Activated CD4-positive, alpha-beta T cell treated with anti-CD3 and anti-CD28 coated beads, Interleukin-2, amount 50 U/mL, for 24 hours (primary cell): ENCODE data around the gene CPT1B.
A peak's percentile ranks its signal among the peaks of the same experiment; 100 is the strongest.
"Not testable (repeated sequence)": the region's sequence is repeated elsewhere in the genome, so short reads cannot be mapped to it uniquely, and the experiment has no call there.

Experiments
- DNase-seq, 2 donors: peaks; one replicate each; pipeline ENCODE4 v3.0.0-alpha.2; 2020; ENCODE audit warnings: low read depth in 1 of 2, low spot score in 1 of 2

CPT1B gene

GRCh38 chr22:50577987-50578775, at the start of gene CPT1B:
Gene CPT1B, minus strand, starts transcription at chr22:50578427. Its CDS starts 512 bp downstream, at chr22:50577915.
- no peak for DNase-seq

- no peak for DNase-seq
These were observed 48.8 kb upstream of the CPT1B start for GRCh38 chr22:50626850-50627641.

DNA sequence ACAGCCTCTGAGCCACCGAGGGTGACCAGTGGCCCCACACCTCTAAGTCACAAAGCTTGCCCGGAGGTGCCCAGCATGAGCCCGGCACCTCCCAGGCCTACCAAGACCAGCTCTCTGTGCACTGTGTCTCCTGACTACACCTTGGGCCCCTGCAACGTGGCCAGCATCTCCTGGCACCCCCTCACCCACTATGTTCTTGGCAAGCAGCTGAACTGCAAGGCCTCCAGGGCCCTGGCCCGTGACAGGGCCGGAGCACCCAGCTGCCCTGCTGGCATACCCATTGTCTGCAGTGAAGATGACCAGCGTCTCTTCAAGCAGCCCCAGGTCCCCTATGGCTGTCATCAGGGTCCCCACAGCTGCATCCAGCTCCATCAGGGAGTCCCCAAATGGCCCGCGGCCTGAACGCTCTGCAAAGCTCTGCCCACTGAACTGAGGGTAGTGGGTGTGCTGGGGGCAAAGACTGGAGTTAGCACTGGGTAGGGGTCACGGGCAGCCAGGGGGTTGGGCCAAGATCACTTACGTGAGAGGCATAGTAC, 48.2 kb upstream of the CPT1B start:
- DNase-seq: no peak

DNA sequence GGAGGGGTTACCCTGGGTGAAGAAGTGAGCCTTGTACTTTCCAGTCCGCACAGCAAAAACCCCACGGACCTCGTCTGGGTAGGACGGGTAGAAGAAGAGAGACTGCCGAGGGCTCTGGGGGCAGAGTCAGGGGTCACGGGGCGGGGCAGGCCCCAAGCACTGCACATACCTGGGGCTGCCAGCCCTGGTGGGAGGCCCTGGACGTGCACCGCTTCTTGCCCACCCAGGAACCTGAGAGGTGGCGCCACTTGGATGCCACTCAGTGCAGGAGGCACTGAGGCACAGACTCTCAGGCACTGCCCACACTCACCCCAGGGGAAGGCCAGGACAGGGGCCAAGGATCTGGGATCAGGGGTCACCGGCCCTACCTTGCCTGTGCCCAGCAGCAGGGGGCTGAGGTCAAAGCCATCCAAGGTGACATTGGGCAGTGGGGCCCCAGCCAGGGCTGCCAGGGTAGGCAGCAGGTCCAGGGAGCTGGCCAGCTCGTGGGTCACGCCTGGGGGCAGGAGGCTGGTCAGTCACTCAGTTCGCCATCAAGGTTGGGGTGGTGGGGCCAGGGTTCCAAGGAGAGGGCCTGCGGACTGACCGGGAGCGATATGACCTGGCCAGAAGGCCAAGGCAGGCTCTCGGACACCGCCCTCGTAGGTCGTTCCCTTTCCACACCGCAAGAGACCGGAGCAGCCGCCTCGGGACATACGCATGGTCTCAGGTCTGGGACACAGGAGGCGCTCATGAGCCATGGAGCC, 47.5 kb upstream of the CPT1B start:
- DNase-seq: no peak

DNA sequence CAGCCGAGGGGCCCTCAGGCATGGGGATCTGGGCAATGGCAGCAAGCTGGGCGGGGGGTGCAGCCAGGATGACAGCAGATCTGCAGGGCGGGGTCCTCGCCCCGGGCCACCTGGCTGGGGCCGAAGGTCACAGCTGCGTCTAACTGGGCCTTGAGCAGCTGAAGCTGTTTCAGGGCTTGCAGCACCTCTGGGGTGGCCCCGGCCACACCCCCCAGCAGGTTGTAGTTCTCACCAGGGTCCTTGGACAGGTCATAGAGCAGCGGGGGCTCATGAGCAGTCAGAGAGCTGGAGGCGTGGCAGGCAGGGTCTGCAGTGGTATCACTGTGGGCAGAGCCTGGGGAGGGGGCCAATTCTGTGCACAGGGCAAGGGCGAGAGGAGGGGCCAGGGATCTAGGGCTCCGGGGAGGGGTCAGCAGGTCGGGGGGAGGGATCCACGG, 46.9 kb upstream of the CPT1B start:
- no peak for DNase-seq

- no peak for DNase-seq
These were observed 46.3 kb upstream of the CPT1B start for GRCh38 chr22:50624347-50625130.

- no peak for DNase-seq
These were observed 44.6 kb upstream of the CPT1B start for GRCh38 chr22:50622723-50623327.

DNA sequence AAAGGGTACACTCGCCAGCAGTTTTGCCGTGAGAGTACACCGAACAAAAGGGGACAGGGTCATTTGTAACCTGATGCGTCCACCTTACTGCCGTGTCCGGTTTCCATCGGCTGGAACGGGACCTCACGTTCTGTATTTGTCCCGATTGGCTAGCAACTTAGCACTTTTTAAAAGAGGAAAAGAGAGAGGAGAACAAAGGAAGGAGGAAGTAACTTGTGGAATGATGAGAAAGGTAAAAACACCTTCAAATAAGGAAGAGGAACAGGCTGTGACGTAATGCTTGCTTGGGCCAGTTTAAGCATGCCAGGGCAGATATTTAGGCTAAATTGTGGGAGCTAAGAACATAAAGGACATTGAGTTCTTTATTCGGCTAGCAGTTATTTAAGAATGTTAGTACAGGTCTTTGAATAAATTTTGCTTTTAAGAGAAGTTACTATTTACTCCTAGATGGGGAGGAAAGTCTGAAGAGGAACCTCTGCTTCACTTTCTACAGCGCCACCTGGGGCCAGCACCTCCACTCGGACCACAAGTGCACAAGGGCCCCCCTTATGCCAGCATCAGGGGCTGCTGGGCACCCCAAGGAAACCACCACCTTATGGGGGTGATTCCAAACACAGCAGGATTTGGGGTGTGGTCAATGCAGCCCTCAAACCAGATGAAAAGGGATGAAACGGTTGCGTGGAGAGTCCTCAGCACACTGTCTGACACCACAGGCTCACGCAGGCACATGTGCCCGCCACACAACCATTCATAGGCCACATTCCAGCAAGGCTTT, 43.9 kb upstream of the CPT1B start:
- DNase-seq: no peak

DNA sequence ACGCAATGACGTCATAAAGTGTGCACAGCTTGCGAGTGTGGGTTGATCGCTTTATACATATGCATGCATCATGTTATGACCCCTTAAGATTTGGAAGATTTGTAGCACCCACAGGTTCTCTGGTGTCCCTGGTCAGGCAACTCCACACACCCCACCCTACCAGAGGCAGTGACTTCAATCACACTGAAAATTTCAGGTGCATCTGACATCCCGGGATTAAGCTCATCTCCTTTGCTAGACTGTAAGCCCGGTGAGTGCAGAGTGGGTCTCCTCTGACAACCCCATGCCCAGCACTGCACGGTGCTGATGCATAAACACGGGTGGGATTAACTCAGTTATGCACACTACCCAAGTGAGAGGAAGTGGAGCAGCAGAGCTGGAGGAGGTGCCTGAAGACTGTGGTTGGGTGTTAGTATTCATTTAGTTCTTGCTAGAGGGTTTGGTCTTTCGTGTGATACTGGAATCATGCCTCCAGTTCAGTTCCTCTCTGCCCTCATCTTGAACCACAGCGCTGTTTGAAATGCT, 43.2 kb upstream of the CPT1B start:
- DNase-seq: peak in 1 of 2 donors; percentile 31

- DNase-seq: peak; percentile 55 to 63
These were observed 42.5 kb upstream of the CPT1B start for GRCh38 chr22:50620593-50621355.

- not testable (repeated sequence) for DNase-seq
These were observed 36.1 kb upstream of the CPT1B start for GRCh38 chr22:50614296-50614695.

DNA sequence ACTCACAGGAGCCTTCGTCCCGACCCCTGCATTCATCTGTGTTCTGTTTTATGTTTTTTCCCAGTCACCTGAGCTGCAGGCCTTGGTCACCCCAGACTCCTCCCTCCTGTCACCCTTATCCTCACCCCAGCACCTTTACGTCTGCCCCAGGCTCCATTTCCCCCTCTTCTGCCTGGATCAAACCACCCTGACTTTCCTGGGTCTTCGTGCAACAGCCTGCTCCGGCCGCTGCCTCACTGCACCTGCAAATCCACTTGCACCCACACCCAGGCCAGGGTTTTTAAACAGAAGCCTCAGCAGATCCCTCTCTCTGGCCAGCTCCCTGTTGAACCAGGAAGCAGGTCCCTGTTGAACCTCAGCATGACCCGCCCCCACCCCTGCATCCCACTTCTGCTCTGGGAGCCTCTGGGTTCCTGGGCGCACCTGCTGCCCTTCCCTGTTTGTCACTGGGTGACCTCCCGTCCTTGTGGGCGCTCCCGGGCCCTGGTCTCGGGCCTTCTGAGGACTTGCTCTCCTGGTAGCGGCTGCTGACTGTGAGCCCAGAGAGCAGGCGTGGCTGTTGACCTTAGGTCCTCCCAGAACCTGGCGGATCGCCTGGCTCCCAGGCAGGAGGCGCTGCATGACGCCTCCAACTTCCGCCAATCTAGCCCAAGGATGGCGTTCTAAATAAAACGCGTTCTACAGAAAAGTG, 35.2 kb upstream of the CPT1B start:
- DNase-seq: no peak

DNA sequence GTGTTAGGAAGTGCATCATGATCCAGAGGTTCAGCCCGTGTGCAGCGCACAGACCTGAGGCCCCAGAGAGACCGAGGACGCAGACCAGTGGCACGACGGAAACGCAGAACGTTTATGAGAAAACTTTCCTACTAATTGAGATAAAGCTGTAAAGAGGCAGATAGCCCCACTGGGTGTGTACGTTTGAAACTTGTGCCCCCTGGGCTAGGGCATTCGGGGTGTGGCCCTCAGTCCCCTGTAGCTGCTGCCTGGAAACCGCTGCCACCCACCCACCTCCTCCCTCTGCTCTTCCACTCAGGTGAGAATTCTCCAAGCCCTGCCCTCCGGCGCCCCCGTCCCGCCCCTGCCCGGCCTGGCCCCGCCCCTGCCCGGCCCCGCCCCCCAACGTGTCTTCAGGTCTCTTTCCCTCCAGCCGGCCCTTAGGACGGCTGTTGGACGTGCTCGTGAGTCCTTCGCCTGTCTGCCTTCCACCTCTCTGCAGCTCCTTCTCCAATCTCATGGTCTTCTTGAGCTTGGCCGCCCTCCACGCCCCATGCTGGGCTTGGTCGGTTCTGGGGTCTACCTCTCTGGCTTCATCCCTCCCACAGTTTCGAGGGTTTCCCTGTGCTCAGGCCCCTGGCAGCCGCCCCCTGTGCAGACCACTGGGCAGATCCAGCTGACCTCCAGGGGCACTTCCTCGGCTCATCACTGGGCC, 34.4 kb upstream of the CPT1B start:
- no peak for DNase-seq

DNA sequence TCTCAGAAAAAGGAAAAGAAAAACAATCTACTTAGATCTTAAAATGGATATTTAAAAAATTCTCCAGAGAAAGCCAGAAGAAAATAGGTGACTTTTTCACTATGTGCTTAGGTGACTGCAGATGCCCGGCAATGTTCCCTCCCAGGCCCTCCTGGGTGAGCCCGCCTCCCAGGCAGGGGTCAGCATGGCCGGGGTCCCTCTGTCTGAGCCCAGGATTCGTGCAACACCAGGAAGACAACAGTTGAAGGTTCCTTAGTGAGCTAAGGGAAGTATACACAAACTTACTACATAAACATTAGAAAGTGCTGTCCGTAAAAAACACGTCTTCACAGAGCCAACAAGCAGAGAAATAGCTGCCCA, 33.9 kb upstream of the CPT1B start:
- DNase-seq: no peak

DNA sequence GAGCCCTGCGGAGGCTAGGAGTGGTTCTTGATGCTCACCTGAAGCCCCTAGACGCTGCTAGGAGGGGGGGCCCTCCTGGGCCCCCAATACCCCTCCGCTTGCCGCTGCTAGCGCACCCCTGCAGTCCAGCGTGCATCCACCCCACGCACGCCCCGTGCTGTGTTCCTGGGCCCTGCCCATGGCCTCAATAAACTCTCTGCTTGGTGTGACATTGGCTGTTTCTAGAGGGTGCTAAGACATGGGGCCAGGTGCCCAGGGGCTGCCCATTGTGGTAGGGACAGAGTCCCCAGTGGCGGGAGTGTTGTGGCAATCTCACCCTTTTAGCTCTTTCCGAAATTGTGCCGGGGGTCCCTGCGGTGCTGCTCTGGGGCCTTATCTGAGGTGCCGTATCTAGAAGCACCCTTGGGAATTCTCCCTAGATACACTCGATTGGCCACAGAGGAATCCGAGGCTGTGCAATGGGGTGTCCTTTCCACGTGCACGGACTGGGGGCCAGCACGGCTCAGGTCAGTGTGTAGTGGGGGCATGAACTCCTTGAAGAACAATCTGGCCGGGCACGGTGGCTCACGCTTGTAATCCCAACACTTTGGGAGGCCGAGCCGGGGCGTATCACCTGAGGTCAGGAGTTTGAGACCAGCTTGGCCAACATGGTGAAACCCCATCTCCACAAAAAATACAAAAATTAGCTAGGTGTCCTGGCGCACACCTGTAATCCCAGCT, 33.3 kb upstream of the CPT1B start:
- DNase-seq: no peak

- no peak for DNase-seq
These were observed 32.4 kb upstream of the CPT1B start for GRCh38 chr22:50610581-50610980.

DNA sequence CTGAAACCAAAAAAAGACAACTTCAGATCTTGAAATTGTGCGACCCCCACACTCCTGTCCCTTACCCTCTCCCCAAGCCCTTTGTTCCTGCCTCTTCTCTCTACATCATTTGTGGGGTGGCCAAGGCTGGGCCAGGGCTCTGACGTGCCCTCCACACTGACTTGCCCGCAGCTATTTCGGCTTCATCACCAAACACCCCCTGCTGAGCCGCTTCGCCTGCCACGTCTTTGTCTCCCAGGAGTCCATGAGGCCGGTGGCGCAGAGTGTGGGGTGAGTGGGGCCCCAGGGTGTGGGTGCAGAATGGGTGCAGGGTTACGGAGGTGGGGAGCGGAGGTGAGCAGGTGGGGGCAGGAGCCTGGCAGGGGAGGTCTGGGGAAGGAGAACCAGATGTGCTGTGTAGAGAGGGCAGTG, 31.8 kb upstream of the CPT1B start:
- DNase-seq: no peak
